ENCODE results near the gene RFPL1.

DNA sequence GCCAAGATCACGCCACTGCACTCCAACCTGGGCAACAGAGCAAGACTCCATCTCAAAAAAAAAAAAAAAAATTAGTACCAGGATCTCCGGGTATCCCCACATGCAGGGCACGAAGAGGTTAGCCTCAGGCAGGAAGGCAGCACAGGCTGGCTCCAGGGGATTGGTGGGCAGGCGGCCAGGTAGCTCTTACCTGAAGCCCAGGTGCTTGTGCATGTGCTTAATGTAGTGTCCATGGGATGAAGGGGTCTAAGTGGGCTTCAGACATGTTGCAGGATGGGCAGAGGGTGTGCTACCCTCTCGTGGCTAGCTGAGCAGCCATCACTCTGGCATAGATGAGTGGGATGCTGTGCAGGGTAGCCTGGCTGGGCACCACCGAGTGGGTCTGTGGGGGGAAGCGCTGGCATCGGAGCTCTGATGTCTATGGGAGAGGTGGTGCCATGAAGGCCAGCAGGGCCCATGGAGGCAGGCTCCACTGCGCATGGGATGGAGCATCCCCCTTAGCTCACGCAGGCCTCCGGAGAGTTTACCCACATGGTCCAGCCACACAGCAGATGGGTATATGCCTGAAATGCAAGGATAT is 11.0 kb downstream of the RFPL1 start:
- TF ChIP-seq, protein P1, sequence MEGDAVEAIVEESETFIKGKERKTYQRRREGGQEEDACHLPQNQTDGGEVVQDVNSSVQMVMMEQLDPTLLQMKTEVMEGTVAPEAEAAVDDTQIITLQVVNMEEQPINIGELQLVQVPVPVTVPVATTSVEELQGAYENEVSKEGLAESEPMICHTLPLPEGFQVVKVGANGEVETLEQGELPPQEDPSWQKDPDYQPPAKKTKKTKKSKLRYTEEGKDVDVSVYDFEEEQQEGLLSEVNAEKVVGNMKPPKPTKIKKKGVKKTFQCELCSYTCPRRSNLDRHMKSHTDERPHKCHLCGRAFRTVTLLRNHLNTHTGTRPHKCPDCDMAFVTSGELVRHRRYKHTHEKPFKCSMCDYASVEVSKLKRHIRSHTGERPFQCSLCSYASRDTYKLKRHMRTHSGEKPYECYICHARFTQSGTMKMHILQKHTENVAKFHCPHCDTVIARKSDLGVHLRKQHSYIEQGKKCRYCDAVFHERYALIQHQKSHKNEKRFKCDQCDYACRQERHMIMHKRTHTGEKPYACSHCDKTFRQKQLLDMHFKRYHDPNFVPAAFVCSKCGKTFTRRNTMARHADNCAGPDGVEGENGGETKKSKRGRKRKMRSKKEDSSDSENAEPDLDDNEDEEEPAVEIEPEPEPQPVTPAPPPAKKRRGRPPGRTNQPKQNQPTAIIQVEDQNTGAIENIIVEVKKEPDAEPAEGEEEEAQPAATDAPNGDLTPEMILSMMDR (IDR thresholded peaks at IDR 0.05; ENCODE audit: insufficient read depth, low read length), result no peak
- TF ChIP-seq, protein P2, sequence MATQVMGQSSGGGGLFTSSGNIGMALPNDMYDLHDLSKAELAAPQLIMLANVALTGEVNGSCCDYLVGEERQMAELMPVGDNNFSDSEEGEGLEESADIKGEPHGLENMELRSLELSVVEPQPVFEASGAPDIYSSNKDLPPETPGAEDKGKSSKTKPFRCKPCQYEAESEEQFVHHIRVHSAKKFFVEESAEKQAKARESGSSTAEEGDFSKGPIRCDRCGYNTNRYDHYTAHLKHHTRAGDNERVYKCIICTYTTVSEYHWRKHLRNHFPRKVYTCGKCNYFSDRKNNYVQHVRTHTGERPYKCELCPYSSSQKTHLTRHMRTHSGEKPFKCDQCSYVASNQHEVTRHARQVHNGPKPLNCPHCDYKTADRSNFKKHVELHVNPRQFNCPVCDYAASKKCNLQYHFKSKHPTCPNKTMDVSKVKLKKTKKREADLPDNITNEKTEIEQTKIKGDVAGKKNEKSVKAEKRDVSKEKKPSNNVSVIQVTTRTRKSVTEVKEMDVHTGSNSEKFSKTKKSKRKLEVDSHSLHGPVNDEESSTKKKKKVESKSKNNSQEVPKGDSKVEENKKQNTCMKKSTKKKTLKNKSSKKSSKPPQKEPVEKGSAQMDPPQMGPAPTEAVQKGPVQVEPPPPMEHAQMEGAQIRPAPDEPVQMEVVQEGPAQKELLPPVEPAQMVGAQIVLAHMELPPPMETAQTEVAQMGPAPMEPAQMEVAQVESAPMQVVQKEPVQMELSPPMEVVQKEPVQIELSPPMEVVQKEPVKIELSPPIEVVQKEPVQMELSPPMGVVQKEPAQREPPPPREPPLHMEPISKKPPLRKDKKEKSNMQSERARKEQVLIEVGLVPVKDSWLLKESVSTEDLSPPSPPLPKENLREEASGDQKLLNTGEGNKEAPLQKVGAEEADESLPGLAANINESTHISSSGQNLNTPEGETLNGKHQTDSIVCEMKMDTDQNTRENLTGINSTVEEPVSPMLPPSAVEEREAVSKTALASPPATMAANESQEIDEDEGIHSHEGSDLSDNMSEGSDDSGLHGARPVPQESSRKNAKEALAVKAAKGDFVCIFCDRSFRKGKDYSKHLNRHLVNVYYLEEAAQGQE (IDR thresholded peaks at IDR 0.05; ENCODE audit: insufficient replicate concordance, low read depth), result no peak

Data from HL-60 (cell line).